ENCODE results near the gene GALNT14. TPM values are rescaled to one million over a fixed set of nuclear protein-coding genes. Genes with fewer than 3 reads are reported as not detected.

The GALNT14 gene
- total and polyA plus RNA-seq, 4 donors = 0.85 to 2.8 (median 2.4) TPM

DNA sequence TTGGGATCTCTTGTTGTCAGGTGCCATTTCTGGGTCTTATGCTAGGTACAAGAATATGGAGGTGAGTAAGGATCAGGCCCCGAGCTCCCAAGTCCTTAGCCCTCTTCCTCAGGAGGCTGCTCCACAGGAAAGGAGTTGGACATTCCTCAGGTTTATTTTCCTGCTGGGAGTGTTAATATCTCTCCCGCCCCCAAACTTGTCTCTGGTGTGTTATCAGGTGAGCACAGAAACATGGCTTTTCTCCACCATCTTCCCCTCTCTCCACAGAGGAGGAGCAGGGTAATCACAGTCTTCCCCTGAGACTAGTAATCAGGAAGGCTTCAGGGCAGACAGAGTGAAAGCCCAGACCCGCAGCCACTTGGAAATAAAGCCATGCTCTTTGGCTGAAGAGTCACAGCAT lies 257.7 kb downstream of the GALNT14 start:
- H3K9ac ChIP-seq (ENCODE audit: insufficient read depth in 1 of 2, low read length in 2 of 2) = no peak overlapping the region
- 79 to 81% methylated on average over 3 of the region's 3 CpGs for WGBS, 2 donors
- no peaks in the 10 kb centered on the region for H3K27me3 ChIP-seq (ENCODE audit: control insufficient read depth in 3 of 3, insufficient read depth in 3 of 3, low read length in 2 of 3)
- no peak overlapping the region for H3K27ac ChIP-seq (ENCODE audit: low read depth in 1 of 2, low read length in 1 of 2)
- H3K4me3 ChIP-seq = no peak overlapping the region
- DNase-seq (no peak), ATAC-seq (ENCODE audit: insufficient read depth, low FRiP score) (no peak)
- no peaks in the 10 kb centered on the region for H3K36me3 ChIP-seq (ENCODE audit: control insufficient read depth in 4 of 4, insufficient read depth in 4 of 4, low read length in 4 of 4)
- TF ChIP-seq, protein P1, sequence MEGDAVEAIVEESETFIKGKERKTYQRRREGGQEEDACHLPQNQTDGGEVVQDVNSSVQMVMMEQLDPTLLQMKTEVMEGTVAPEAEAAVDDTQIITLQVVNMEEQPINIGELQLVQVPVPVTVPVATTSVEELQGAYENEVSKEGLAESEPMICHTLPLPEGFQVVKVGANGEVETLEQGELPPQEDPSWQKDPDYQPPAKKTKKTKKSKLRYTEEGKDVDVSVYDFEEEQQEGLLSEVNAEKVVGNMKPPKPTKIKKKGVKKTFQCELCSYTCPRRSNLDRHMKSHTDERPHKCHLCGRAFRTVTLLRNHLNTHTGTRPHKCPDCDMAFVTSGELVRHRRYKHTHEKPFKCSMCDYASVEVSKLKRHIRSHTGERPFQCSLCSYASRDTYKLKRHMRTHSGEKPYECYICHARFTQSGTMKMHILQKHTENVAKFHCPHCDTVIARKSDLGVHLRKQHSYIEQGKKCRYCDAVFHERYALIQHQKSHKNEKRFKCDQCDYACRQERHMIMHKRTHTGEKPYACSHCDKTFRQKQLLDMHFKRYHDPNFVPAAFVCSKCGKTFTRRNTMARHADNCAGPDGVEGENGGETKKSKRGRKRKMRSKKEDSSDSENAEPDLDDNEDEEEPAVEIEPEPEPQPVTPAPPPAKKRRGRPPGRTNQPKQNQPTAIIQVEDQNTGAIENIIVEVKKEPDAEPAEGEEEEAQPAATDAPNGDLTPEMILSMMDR (IDR thresholded peaks at IDR 0.05; ENCODE audit: control extremely low read depth, extremely low read depth) = no peak
- H3K9me3 ChIP-seq (ENCODE audit: control insufficient read depth in 4 of 4, insufficient read depth in 3 of 4, low read length in 3 of 4) = peaks cover 0 to 4% (median 0%) of the 10 kb centered on the region in 4 donors
- H3K4me1 ChIP-seq (ENCODE audit: control insufficient read depth in 5 of 5, insufficient read depth in 5 of 5, low read length in 5 of 5) = no peaks in the 10 kb centered on the region

DNA sequence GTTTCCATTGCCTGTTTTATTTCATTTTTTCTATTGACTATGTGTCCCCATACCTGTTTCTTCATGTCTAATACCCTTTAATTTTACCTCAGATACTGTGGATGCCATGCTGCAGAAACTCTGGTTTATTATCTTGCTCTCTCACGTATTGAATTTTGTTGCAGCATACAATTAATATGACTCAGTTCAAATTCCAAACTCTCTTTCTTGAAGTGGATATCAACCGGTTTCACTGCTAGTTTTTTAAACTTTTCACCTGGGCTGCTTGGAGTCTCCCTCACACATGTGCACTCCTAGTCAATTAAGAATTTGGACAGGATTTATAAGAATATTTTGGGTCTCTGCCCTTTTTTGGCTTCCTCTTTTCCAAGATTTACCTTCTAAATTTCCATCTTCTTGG lies 260.4 kb downstream of the GALNT14 start:
- 63 to 85% methylated on average over 2 of the region's 2 CpGs for WGBS, 2 donors
- Histone ChIP-seq H3K4me3 (no peak overlapping the region), H3K36me3 (ENCODE audit: control insufficient read depth in 4 of 4, insufficient read depth in 4 of 4, low read length in 4 of 4) (no peaks in the 10 kb centered on the region), H3K27ac (ENCODE audit: low read depth in 1 of 2, low read length in 1 of 2) (no peak overlapping the region), H3K27me3 (ENCODE audit: control insufficient read depth in 3 of 3, insufficient read depth in 3 of 3, low read length in 2 of 3) (no peaks in the 10 kb centered on the region), H3K9me3 (ENCODE audit: control insufficient read depth in 4 of 4, insufficient read depth in 3 of 4, low read length in 3 of 4) (peaks cover 0 to 4% (median 0%) of the 10 kb centered on the region in 4 donors), H3K4me1 (ENCODE audit: control insufficient read depth in 5 of 5, insufficient read depth in 5 of 5, low read length in 5 of 5) (no peaks in the 10 kb centered on the region), H3K9ac (ENCODE audit: insufficient read depth in 1 of 2, low read length in 2 of 2) (no peak overlapping the region)
- ATAC-seq (ENCODE audit: insufficient read depth, low FRiP score) (no peak), DNase-seq (no peak)
- TF ChIP-seq, protein P1 (IDR thresholded peaks at IDR 0.05; ENCODE audit: control extremely low read depth, extremely low read depth) = no peak

DNA sequence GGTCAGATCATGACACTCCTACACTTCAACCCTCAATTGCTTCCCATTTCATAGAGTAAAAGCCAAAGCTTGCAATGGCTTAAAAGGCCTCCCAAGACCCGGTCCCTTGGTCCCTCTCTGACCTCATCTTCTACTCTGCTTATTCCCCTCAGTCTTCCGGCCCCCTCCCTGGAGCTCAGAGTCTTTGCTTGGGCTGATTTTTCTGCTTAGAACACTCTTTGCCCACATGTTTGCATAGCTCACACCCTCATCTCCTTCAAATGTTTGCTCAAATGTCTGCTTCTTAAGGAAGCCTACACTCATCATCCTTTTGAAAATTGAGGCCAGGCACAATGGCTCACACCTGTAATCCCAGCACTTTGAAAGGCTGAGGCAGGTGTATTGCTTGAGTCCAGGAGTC lies 265.4 kb downstream of the GALNT14 start:
- no peak overlapping the region for H3K9ac ChIP-seq (ENCODE audit: insufficient read depth in 1 of 2, low read length in 2 of 2)
- peak; percentile 81 for ATAC-seq (ENCODE audit: insufficient read depth, low FRiP score)
- H3K4me1 ChIP-seq (ENCODE audit: control insufficient read depth in 5 of 5, insufficient read depth in 5 of 5, low read length in 5 of 5) = peaks cover 0 to 3% (median 0%) of the 10 kb centered on the region in 5 donors
- 61 to 90% methylated on average over 2 of the region's 2 CpGs for WGBS, 2 donors
- peaks cover 0 to 7% (median 2%) of the 10 kb centered on the region in 3 donors for H3K27me3 ChIP-seq (ENCODE audit: control insufficient read depth in 3 of 3, insufficient read depth in 3 of 3, low read length in 2 of 3)
- peak in 2 of 3 donors; percentile 28 to 54 for DNase-seq
- H3K27ac ChIP-seq (ENCODE audit: low read depth in 1 of 2, low read length in 1 of 2) = peak overlapping the region in 1 of 2 donors; percentile 41
- H3K4me3 ChIP-seq = no peak overlapping the region
- H3K9me3 ChIP-seq (ENCODE audit: control insufficient read depth in 4 of 4, insufficient read depth in 3 of 4, low read length in 3 of 4) = no peaks in the 10 kb centered on the region
- TF ChIP-seq, protein P1 (IDR thresholded peaks at IDR 0.05; ENCODE audit: control extremely low read depth, extremely low read depth) = no peak
- no peaks in the 10 kb centered on the region for H3K36me3 ChIP-seq (ENCODE audit: control insufficient read depth in 4 of 4, insufficient read depth in 4 of 4, low read length in 4 of 4)
